ENCODE results near the gene UACA.

UACA gene

DNA sequence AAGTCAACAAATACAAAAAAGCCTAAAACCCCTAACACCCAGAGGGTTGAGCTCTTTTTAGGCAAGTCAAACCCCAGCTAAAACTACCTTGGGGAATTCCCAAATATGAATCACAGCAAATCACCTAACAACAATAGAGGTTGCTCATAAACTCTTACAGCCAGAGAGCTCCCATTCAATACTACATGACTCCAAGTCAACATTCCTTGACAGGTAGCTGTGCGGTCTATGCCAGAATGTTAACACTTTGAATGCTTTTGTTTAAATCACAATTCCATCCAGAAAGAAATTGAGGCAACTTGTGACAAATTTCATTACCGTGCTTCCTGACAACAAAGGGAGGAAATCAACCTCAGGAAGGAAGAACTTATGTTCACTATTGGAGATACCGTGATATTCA lies 7.5 kb upstream of the UACA start:
- DNase-seq: no peak
- Histone ChIP-seq H3K27me3 (no peaks in the 10 kb centered on the region), H3K4me3 (no peak overlapping the region), H3K4me1 (peaks cover 0 to 33% (median 12%) of the 10 kb centered on the region in 4 donors), H3K36me3 (no peaks in the 10 kb centered on the region), H3K27ac (no peak overlapping the region), H3K9me3 (no peaks in the 10 kb centered on the region)
- intact Hi-C loops (cut with DNase I; ENCODE audit: low total_unique reads): no loop called here
- TF ChIP-seq CTCF (IDR thresholded peaks at IDR 0.05): no peak

GRCh38 chr15:70768257-70768883 lies 5.0 kb upstream of the UACA start:
- intact Hi-C loops (cut with DNase I; ENCODE audit: low total_unique reads): no loop called here
- DNase-seq: no peak
- Histone ChIP-seq H3K4me3 (no peak overlapping the region), H3K27ac (peak overlapping the region; percentile 8 to 58), H3K36me3 (no peaks in the 10 kb centered on the region), H3K27me3 (no peaks in the 10 kb centered on the region), H3K4me1 (peaks cover 0 to 32% (median 7%) of the 10 kb centered on the region in 4 donors), H3K9me3 (no peaks in the 10 kb centered on the region)
- TF ChIP-seq CTCF (IDR thresholded peaks at IDR 0.05): no peak

DNA sequence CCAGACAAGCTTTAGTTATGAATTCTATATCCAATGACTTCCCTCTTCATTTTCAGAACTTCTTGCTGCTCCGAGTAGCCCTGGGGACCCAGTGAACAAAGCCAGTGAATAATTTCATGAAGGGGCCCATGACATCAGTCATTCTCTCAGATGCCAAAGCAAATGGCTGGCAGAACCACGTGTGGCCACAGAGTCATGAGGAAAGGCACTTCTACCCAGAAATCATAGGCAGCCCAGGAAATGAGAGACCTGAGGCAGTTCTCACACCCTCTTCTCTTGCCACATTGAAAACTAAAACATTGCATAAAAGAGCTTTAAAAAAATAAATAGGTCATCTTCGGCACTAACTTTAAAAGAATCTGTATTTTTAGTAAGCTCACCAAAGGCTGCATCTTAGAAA lies 4.3 kb upstream of the UACA start:
- intact Hi-C loops (cut with DNase I; ENCODE audit: low total_unique reads): no loop called here
- H3K4me3 ChIP-seq: no peak overlapping the region

DNA sequence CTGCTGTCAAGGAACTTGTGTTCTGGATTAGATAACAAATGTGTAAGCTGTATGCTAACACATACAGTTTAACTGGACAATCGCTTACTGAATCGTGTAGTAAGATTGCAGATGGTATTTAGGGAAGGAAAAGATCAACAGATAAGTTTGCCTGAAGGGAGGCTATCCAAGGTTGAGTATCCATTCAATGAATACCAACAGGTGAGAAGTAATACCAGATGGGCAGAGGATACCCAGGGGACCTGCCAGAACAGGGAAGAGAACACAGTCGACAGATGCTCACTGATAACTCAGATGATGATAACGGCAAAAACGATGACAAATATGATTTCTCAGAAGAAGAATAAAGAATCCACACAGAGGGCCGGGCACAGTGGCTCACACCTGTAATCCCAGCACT lies 3.2 kb upstream of the UACA start:
- no peaks in the 10 kb centered on the region for H3K27me3 ChIP-seq
- no peaks in the 10 kb centered on the region for H3K36me3 ChIP-seq
- no peaks in the 10 kb centered on the region for H3K9me3 ChIP-seq
- no peak overlapping the region for H3K27ac ChIP-seq
- H3K4me3 ChIP-seq: no peak overlapping the region
- H3K4me1 ChIP-seq: peaks cover 0 to 27% (median 5%) of the 10 kb centered on the region in 4 donors
- intact Hi-C loops (cut with DNase I; ENCODE audit: low total_unique reads): no loop called here
- TF ChIP-seq CTCF (IDR thresholded peaks at IDR 0.05): no peak
- no peak for DNase-seq

More for the DNA sequence above, 4.3 kb upstream of the UACA start:
- Histone ChIP-seq H3K27me3 (no peaks in the 10 kb centered on the region), H3K36me3 (no peaks in the 10 kb centered on the region), H3K9me3 (no peaks in the 10 kb centered on the region), H3K4me1 (peaks cover 0 to 25% (median 5%) of the 10 kb centered on the region in 4 donors), H3K27ac (peak overlapping the region; percentile 8 to 58)
- no peak for DNase-seq
- TF ChIP-seq CTCF (IDR thresholded peaks at IDR 0.05): no peak

- Histone ChIP-seq H3K27me3 (no peaks in the 10 kb centered on the region), H3K36me3 (no peaks in the 10 kb centered on the region), H3K9me3 (no peaks in the 10 kb centered on the region), H3K4me3 (no peak overlapping the region), H3K27ac (no peak overlapping the region), H3K4me1 (peaks cover 0 to 36% (median 8%) of the 10 kb centered on the region in 4 donors)
- DNase-seq: no peak
- intact Hi-C loops (cut with DNase I; ENCODE audit: low total_unique reads): no loop called here
- no peak for TF ChIP-seq CTCF (IDR thresholded peaks at IDR 0.05)
These were observed 2.3 kb upstream of the UACA start for GRCh38 chr15:70765504-70766281.
